ENCODE results near the gene PTPN18. TPM values are rescaled to one million over a fixed set of nuclear protein-coding genes. Genes with fewer than 3 reads are reported as not detected.

PTPN18 gene
- total RNA-seq, 1 donor from 2014 or later = 32.4 TPM

DNA sequence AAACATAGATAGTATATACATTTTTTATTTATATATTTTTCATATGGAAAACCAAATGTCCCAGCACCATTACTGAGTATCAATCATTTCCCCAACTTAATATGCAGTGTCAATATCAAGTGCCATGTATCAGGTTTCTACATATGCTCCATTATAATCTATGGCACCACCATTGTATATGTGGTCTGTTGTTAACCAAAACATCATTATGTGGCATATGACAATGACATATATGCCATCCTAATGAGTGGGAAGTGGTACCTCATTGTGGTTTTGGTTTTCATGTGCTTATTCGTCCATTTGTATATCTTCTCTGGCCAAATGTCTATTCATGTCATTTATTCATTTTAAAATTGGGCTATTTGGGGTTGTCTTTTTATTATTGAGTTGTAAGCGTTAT lies 9.2 kb downstream of the PTPN18 start:
- DNase-seq (ENCODE audit: low read depth) = no peak

DNA sequence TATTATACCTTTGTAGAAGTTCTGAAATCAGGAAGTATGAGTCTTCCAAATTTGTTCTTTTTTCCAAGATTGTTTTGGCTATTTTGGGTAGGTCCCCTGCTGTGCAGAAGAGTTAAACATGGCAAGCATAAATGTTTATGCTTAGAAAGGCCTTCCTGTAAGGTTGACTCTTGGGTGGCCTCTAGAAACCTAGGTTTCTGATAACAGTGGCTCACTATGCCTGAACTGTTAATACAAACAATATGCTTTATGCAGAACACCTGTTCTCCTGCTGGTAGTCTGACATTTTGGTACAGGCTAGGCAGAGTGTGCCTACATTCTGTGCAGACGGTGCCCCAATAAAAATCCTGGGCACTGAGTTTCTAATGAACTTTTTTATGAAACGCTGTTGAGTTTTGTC lies 10.1 kb downstream of the PTPN18 start:
- DNase-seq (ENCODE audit: low read depth) = no peak

DNA sequence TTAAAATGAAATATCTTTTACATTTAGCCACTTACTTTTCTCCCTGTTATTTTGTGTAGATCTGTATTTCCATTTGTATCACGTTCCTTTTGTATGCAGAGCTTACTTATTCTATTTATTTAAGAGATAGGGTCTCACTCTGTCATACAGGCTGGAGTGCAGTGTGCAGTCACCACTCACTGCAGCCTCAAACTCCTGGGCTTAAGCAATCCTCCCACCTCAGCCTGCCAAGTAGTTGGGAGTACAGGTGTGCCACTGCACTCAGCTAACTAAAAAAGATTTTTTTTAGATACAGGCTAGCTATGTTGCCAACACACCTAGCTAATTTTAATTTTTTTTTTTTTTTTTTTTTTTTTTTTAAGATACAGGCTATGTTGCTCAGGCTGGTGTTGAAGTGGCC lies 10.9 kb downstream of the PTPN18 start:
- no peak for DNase-seq (ENCODE audit: low read depth)

DNA sequence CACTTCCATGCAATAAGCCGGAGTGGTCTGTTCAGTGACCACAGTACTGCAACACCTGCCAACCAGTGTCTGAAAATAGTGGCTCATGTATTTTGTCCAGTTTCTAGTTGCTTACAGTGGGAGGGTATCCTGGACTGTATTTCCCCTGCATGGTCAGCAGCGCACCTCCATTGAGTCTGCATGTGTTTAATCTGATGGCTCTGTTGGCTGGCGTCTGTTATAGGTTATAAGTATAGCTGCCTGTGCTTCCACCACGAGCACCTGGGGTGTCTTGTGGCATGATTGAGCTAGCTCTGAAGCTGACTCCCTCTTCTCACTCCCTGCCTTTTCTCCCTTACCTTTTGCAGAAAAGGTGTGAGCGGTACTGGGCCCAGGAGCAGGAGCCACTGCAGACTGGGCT lies 12.9 kb downstream of the PTPN18 start:
- no peak for DNase-seq (ENCODE audit: low read depth)

DNA sequence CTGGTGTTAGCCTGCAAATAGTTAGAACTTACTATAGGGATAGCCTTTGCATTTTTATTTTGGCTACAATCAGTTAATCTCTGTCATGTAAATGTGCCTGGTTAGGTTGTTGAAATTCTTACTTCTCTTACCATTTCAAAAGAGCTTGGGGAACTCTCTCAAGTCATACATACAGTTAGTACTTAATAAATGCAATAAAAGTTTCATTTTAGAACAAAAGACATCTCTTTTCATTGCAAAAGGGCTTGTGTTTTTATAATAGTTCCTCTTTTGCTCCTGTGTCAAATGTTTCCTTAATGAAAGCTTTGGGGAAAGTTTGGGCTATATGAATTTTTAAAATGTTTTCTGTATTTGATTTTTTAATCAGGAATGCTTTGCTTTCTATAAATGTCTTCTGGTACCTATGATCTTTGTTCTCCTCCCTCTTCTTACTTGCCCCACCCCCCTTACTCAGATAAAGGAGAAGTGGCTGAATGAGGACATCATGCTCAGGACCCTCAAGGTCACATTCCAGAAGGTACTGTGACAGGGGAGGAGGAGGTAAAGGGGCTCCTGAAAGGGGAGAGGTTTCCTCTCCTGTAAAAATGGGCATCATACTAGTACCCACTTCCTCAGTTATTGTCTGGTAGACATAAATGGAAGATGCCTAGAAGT lies 13.6 kb downstream of the PTPN18 start:
- DNase-seq (ENCODE audit: low read depth) = no peak

DNA sequence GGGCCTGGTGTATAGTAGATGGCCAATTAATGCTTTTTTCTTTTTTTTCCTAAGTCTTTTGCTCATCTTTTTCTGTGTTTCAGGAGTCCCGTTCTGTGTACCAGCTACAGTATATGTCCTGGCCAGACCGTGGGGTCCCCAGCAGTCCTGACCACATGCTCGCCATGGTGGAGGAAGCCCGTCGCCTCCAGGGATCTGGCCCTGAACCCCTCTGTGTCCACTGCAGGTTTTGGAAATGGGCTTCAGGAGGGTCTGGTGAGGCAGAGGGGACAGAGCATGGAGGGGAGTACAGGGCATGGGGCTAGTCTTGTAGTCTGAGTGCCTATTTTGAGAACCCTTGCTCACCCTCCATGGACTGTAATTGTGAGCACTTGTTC lies 14.1 kb downstream of the PTPN18 start:
- DNase-seq (ENCODE audit: low read depth) = no peak

DNA sequence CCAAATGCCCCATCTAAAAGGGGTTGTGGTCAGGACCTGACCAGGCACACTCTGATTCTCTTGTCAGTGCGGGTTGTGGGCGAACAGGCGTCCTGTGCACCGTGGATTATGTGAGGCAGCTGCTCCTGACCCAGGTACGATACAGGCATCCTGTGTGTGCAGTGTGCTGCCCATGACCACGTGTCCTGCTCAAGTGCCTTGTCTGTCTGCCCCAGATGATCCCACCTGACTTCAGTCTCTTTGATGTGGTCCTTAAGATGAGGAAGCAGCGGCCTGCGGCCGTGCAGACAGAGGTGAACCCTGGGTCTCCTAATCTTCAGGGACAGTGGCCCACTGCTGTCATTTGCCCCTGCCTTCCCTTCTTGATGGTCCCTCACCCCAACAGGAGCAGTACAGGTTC lies 14.6 kb downstream of the PTPN18 start:
- DNase-seq (ENCODE audit: low read depth) = no peak

DNA sequence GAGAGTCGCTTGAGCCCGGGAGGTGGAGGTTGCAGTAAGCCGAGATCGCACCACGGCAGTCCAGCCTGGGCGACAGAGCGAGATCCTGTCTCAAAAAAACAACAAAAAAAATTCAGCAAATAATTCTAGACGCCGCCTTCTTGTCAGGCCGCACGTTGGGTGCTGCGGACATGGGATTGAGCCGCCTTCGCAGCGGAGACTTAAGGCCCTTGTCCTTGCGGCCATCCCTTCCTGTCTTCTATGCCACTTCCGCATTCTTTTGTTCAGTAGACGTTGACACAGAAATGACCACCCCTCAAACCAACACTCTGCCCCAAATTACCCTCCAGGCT lies 15.8 kb downstream of the PTPN18 start:
- peak; percentile 44 for DNase-seq (ENCODE audit: low read depth)

DNA sequence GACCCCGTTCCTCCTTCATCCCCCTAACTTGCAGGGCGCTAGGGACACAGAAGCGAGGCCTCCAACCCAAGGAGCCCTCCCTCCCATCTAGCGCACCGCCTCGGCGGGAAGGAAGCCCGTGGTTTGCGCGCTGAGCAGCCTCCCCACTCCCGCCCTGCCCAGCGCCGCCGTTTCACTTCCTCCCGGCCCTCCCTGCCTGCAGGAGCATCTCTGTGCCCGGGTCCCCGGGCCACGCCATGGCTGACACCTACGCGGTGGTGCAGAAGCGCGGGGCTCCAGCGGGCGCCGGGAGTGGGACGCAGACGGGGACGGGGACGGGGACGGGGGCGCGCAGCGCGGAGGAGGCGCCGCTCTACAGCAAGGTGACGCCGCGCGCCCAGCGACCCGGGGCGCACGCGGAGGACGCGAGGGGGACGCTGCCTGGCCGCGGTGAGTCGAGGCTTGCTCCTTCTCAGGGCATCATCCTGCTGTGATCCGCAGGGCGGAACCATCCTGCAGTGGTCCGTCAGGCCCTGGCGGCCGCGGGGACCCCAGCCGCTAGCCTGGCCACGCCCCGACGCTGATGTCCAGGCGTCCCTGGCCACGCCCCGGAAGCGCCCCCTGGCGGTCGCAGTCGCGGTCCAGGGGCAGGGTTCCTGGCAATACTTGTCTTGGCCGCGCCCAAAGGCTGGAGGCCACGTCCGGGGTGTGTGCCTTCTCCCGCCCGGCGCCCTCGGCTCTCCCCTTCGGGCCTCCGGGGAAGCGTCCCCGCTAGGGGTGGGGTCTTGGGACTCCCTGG lies 16.4 kb downstream of the PTPN18 start:
- peak; percentile 51 for DNase-seq (ENCODE audit: low read depth)

DNA sequence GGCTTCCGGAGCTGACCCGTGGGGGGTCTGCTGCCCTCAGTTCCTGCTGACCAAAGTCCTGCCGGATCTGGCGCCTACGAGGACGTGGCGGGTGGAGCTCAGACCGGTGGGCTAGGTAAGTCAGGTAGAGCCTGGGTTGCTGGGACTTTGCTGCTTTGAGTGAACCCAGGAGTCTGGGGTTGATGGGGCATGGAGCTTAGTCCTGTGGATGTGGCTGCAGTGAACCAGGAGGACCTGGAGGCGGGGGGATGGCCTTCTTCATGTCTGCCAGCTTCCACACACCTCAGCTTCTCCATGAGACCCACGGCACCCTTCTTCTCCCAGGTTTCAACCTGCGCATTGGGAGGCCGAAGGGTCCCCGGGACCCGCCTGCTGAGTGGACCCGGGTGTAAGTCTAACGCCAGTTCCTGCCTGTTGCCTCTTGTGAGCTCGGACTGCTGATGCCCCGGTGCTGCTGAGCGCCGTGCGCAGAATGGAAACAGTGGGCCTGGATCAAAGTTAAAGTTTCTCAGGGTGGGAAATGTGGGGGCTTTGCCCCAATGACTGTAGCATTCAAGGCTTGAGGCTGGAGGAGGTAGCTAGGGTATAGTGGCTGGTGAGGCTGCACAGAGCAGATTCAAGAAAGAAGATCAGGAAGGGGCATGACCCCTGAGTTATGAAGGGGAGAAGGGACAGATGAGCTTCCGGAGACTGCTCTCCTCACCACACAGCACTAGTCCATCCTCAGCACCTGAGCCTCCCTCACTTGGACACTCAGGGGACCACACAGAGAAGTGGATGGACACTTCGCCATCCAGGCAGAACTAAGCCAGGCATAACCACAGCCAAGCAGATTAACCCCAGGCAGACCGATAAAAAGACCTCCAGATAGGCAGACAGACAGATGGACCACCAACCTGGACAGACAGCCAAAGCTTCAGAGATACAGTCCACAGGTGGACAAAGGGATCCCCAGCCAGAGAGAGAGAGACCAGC lies 17.3 kb downstream of the PTPN18 start:
- DNase-seq (ENCODE audit: low read depth) = no peak

DNA sequence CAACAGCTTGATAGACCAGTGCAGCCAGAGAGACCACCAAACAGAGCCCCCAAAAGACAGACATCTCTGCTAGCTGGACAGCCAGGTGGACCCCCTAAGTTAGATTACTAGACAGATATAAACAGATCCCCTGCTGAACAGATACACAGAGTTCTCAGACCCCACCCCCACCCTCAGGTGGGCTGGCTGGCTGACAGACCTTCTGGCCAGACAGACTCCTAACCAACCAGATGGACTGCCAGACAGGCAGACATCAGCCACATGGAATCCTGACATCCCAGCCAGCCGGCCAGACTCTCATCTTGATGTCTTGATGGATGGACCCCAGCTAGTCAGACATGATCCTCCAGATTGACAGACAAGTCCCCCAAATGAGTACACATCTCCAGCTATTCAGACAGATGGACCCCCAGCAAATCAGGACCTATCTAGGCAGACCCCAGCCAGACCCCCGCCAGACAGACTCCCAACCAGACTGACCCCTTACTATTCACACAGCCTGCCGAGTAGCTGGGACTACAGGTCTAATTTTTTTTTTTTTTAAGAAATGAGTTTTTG lies 18.0 kb downstream of the PTPN18 start:
- DNase-seq (ENCODE audit: low read depth) = no peak

DNA sequence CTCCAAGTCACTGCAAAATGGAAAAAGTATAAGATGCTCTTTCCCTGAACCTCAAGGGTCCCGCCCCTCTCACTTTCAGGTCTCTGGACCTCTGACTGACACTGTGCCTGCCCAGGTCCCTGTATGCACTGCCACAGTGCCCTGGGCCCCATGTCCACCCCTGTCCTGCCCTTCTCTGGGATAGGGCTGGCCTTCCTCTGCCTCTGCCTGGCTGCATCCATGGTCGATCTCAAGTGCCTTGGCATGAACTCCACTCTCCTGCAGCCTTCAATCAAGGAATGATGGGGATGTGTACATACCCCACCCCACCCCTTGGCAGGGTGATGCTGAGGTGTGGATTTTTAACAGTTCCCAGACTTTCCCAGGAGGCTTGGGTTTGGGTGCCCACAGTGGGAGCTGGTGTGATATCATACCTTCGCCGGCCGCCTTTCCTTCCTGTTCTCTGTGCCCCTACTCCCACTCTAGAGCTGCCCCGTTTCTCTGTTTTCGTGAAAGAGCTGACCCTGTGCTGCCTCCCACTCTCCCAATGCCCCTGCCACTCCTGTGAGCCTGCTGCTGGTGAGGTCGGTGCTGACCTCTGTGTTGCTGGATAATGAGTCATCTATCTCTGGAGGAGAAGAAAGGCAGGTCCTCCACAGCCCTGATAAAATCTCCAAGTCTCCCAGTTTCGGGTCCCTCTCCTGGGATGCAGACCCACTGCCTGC lies 18.9 kb downstream of the PTPN18 start:
- peak; percentile 34 for DNase-seq (ENCODE audit: low read depth)

DNA sequence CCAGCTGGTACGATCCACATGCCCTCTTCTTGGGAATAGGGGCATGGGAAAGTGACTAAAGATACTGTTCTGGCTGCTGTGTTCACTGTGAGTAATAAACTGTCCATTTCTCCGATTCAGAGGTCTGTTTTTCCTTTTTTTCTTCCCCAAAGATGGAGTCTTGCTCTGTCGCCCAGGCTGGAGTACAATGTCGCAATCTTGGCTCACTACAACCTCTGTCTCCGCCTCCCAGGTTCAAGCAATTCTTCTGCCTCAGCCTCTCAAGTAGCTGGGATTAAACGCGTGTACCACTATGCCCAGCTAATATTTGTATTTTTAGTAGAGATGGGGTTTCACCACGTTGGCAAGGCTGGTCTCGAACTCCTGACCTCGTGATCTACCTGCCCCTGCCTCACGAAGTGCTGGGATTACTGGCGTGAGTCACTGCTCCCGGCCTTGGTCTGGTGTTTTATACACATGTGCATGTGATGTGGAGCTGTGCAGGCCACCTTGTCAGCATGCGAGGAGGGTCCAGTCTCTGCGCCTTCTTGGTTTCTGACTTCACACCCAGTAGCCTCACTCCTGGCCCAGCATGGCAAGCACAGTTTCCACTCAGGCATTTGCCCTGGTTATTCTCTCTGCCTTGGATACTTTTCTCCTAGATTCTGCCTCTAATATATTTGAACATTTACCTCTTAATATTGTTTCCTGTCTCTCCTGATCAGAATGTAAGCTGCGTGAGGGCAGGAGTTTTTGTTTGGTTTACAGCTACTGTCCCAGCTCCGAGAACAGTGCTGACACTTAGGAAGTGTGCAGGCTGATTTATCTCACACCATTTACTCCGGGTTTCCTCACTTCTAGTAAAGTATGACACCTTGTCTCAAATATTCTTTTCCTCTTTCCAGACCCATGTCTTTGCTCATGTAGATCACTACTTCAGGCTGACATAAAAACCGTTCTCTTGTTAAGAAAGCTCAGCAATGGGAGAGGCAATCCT lies 19.7 kb downstream of the PTPN18 start:
- DNase-seq (ENCODE audit: low read depth) = no peak

DNA sequence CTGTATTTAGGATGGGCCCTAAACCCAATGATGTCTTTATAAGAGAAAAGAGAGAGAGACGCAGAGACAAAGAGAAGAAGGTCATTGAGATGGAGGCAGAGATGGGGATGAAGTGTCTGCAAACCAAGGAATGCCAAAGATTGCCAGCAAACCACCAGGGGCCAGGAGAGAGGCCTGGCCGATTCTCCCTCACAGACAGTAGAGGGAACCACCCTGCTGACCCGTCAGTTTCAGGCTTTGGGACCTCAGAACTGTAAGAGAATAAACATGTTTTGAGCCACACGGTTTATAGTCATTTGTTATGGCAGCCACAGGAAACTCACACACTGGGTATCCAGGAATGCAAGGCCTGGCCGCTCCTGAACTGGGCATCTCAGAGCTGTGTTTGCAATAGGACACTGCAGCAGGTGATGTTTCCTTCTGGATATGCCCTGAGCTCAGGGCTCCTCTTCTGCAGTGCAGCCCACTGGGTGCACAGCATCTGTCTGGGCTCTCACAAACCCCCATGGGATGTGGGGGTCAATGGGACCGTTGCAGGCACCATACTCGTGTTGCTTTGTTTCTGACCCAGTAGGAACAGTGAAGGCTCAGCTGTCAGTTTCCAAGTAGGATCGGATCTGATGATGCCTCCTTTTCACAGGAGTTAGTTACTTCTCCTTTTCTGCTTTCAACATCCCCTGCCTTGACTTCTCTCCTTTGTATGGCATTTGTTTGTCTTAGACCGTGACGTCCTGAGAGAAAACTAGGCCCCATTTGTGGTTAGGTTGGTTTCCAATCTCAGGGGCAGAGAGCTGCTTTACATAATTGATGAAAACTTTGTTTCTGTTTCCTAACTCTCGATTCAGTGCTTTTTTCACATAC lies 20.8 kb downstream of the PTPN18 start:
- no peak for DNase-seq (ENCODE audit: low read depth)

DNA sequence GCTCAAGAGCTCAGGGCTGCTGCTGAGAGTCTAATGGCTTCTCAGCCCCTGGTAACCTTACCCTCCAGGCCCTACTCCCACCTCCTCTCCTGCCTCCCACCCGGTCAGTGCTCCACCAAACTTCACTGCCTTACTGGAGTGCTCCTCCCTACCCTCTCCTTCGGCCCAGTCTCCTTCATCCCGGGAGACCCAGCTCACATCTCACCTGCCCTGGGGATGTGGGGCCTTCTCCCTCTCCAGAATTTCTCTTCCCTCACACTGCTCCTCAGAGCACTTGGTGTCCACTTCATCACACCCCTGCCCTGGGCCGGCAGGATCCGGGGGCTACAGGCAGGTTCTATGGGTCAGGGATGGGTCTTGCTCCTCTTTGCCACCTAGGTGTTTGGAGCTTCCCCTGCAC lies 21.6 kb downstream of the PTPN18 start:
- DNase-seq (ENCODE audit: low read depth) = no peak

DNA sequence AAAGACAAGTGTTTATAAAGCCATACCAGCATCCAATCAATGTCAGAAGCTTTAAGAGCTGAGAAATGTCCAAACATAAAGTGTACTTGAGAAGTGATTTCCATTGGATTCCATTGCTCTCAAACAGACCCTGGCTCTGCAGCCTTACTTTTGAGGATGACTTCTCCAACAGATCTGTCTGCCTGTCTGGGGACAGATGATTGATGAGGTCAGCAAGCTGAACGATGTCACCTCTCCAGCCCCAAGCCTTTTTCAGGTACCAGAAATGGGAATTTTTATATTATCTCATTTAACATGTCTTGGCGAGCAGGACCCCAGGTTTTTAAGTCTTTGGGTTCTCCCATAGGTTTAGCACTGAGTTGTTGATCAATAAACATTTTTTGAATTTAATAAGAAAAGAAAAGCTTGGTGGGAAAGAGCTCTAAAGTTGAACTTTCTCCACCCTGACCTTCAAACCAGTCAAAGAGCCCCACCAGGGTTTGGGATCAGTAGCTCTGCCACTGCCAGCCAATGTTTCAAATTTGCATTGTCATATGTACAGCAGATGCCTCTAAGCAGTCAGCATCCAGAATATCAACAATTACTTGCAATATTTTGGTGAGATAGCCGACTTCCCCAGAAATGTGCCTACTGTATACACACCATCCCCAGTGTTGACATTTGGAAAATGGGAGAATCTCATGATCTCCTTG lies 22.5 kb downstream of the PTPN18 start:
- no peak for DNase-seq (ENCODE audit: low read depth)

DNA sequence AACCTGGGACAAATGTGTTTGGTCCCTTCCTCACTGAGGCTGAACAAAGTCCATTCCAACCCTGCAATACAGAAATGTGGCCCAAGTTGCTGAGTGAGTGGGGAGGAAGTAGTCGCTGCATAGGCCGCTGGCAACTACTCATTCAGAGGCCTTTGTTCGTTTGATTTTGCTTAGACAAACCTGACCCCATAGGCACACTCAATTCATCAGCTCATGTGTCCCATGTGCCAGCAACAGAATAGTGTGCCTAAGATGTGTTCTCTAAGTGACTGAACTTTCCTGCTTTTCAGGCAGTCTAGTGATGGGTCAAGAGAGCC lies 23.0 kb downstream of the PTPN18 start:
- no peak for DNase-seq (ENCODE audit: low read depth)

DNA sequence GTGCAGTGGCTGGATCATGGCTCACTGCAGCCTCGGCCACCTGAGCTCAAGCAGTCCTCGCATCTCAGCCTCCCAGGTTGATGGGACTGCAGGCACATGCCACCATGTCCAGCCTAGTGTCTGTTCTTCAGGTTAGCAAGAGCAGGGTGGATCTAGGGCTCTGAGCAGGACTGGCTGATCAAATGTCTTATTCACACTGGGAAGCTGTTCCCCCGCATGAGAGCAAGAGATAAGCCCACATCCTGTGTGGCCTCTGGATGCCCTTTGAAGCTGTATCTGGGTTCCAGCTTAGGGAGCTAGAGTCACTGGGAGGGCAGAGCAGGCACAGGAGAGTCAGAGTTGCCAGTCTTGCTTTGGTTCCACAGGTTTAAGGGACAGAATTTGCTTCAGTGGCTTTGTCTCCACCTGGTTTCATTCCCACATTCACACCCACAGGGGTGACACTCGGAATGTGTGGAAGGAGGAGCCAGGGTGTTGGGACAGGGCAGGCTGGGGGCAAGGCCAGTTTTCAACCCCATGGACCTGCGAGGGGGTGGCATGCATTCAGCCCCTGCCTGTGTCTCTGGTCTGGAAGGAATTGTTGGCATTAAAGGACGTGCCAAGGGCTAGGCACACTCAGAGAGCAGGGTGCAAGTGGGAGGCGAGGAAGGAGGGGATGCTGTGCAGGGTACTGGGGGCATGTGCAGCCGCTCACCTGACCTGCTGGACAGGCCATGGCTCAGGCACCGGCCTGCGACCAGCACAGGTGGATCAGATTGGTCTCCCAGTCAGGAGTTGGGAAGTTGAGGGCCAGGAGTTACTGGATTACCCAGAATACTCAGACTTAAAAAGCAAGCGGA lies 24.5 kb downstream of the PTPN18 start:
- DNase-seq (ENCODE audit: low read depth) = no peak
